Stimulated activated CD8-positive, alpha-beta memory T cell treated with anti-CD3 and anti-CD28 coated beads, Interleukin-4, amount 100 ng/mL, for 24 hours (primary cell): Measurements from ENCODE around the gene ZNF438.
A peak's percentile ranks its signal among the peaks of the same experiment; 100 is the strongest.
"Not testable (repeated sequence)": the region's sequence is repeated elsewhere in the genome, so short reads cannot be mapped to it uniquely, and the experiment has no call there.

Experiments used
- DNase-seq: peaks from one replicate; pipeline ENCODE4 v3.0.0-alpha.2; 2020; ENCODE audit warnings: low read depth

The ZNF438 gene, protein sequence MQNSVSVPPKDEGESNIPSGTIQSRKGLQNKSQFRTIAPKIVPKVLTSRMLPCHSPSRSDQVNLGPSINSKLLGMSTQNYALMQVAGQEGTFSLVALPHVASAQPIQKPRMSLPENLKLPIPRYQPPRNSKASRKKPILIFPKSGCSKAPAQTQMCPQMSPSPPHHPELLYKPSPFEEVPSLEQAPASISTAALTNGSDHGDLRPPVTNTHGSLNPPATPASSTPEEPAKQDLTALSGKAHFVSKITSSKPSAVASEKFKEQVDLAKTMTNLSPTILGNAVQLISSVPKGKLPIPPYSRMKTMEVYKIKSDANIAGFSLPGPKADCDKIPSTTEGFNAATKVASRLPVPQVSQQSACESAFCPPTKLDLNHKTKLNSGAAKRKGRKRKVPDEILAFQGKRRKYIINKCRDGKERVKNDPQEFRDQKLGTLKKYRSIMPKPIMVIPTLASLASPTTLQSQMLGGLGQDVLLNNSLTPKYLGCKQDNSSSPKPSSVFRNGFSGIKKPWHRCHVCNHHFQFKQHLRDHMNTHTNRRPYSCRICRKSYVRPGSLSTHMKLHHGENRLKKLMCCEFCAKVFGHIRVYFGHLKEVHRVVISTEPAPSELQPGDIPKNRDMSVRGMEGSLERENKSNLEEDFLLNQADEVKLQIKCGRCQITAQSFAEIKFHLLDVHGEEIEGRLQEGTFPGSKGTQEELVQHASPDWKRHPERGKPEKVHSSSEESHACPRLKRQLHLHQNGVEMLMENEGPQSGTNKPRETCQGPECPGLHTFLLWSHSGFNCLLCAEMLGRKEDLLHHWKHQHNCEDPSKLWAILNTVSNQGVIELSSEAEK

DNA sequence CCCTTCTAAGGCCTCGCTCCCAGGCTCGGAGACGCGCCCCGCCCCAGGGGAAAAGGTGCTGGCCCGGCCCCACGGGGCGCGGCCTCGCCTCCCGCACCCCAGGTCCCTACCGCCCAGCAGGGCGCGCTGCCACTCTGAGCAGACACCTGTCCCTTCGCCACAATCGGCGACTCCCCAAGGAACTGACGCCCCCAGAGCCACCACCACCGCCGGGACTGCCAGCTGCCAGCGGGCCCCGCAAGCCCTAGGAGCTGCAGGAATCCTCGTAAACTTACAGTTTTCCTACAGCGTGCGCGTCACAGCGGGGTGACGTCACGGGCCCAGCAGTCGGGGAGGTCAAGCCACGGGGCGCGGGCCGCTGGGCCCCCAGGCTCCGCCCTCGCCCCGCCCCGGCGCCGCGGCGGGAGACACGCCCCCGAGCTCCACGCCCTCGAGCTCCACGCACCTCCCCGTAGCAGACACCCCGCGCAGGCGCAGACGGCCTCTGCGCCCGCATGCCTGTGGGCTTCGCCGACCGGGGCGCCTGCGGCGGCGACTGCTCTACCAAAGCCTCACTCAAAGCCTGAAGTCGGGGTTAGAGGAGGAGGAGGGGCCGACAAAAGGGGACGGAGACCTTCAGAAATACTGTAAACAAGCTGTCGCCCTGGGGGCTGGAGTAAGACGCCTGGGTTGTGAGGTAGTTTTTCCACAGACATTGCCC is at the start of gene ZNF438:
TSS of gene ZNF438 (minus strand) at position 308 of the 700 bp plus-strand sequence. CDS start 154,831 bp downstream, outside the sequence.
- peak; percentile 90 for DNase-seq

DNA sequence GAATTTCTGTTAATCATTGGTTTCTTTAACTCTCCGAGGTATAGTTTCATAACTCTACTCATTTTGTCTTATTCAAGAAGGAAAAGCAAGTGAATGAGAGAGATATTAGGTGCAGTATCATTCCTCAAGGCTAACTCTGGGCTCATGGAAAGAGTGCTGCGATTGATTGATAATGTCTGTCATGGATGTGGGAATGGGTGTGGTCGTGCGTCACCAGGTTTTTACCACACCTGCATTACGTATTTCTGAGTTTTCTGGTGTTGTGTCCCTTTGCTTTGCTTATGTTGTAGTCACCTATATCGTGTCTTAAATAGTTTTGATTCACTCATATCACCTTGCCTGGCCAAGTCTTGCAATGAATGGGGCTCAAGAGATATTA is 44.9 kb upstream of the ZNF438 start:
- no peak for DNase-seq

DNA sequence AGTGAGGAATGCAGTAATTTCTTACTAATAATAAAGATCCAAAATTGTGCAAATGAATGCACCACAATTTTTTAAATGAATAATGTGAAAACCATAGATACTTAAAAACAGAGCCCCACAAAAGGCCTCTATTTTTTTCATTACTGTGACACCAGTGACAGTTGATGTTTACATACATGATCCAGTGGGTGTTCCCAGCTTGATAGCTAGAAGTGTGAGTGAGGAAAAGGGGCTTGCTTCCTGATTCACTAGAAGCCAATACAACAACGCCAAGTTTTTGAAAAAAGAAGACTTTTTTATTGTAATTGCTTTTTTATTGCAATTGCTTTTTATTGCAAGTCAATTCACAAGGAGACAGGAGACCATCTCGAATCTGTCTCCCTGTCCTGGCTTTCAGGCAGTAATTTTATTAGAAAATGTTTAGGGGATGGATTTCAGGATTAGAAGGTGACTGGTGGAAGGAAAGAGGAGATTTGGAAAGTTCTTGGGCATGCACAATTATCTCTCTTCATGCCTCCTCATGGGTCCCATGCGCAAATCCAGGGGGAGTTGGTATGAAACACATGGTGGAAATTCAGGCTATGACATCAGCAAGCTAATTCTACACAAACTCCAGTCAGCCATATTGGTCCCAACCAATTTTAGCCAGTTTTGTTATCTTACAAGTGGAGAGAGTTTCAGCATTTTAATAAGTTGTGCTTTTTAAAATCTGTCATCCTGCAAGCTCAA is 44.4 kb upstream of the ZNF438 start:
- no peak for DNase-seq

DNA sequence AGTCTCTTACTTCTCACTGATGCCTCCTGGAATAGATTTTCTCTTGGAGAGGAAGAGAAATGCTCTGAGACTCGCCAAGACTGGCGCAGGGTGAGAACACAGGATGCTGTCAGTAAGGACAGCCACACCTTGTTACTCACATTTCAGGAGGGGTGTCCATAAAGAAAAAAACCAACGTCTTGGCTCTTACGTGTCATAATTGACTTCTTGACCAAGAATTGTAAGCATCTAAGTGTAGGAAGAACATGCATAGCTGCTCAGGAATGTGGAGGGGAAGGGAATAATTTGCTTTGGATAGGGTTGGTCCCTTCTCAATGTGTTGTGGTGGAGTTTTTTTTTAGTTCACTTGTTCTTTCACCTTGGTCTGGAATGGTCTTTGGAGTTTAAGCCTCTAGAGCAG is 43.8 kb upstream of the ZNF438 start:
- no peak for DNase-seq

DNA sequence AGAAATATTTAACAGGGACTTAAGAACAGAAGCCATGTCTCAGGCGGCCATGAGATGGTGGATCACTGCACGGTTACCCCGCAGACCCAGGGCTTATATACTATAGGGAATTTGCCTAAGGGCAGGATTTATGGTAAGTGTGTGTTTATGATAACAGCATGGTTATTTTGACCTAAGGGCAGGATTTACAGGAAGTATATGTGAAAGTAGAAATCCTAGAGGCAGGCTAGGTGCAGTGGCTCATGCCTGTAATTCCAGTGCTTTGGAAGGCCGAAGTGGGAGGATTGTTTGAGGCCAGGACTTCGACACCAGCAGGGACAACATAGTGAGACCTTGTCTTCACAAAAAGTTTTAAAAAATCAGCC is 43.0 kb upstream of the ZNF438 start:
- DNase-seq, result no peak

DNA sequence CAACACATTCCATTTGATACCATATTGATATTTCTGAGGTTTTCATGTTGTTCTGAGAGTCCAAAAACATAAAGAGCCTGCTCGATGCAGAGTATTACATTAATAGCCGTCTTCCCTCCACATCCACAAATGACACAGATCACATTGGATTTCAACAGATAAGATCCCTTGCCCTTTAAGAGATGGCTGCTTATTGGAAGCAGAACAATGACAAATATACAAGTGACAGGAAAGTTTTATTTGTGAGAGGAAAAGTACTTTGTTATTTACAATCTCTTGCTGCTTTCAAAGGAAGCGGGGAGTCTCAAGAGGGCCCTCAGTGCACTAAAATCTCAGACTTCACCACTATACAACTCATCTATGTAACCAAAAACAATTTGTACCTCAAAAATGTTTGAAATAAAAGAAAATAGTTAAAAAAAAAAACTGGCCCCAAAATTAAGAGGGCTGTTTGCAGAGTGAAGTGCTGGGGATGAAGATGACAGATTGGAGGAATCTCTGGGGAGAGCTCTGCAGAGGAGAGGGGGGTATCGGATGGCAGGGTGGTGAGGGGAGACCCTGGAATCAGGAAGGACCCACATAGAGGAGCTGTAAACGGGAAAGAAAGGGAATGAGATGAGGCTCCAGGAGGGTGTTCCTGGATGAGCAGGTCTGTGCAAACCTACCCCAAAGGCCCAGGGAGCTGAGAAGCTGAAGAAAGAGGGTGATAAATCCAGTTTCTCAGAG is 42.5 kb upstream of the ZNF438 start:
- no peak for DNase-seq

DNA sequence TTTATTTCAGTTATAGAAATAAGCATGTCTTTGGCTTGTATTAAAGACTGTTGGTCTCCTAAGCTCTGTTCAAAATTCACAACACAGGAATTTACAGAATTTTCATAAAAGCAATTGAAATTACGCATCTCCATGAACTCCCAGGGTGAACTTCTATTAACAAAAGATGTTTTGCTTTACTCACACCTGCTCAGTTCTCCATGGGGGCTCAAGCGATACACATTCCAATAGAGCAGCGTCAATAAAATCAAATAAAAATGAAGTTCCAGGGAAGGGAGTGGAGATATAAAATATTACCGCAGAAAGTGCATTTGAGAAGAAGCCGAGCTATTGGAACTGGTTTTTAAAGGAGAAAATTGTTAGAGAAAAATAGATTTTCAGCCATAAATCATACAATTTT is 41.5 kb upstream of the ZNF438 start:
- DNase-seq, result no peak

DNA sequence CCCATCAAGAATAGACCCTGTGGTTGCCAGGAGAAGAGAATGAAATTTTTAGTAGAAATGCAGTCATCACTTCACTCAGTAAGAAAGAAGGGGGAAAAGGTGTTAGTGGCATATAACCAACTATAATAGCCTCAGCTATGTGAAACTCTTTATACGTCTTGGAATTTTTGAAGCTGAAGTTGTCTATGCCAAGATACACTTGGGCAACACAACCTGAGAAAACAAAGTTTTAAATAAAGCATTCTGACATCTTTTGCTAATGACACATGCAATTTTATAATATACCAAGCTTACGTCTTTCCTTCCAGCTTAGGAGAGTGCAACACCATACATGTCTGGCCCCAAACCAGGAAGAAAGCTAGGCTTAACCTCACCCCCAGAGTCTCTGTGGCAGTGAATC is 40.8 kb upstream of the ZNF438 start:
- DNase-seq, result no peak

DNA sequence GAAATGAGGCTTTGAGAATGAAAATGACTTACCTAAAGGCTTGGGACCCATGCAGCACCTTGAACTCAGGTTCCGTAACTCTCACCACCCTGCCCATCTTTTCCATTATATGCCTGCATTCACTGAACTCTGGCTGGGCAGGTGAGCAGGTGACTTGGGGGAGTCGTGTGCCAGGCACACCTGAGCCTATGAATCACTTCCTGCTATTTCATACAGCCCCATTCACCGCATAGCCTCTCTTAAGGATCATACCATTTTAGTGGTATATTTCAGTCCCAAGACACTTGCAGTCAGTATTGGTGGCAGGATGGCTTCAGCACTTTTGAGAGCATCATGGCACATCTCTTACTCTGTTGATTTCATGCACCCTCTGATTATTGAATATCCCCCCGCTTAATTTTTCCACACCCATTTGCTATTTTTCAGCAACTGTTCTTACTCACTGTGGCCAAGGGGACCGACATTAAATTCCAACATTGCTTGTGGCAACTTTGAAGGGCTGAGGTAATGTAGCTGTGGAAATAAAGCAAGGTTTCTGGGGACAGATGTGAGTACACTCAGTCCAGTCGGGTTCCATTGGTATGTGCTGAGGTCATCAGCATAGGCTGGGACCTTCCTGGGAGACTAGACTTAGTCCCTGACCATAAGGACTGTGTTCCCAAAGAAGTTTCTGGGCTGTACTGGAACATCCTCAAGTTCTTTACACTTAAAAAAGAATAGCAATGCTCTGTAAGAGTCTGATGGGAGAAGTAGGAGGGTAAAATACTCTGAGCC is 39.8 kb upstream of the ZNF438 start:
- no peak for DNase-seq

DNA sequence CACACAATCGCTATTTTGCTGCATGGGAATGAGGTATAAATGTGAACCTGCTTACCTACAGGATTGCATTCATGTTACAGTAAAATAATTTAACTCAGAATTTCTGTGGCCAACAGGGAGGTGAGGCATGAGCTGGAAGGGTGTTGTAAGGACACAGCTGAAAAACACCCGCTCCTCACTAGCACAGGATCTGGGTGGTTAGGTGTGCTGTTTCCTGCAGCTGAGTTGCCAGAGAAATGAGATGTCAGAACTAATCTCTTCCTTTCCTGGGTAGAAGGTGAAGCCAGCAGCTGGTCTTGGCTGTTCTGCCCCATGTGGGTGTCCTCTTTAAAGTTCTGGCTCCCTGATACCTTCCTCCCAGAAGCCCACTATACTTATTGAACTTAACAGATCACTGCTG is 39.0 kb upstream of the ZNF438 start:
- no peak for DNase-seq

DNA sequence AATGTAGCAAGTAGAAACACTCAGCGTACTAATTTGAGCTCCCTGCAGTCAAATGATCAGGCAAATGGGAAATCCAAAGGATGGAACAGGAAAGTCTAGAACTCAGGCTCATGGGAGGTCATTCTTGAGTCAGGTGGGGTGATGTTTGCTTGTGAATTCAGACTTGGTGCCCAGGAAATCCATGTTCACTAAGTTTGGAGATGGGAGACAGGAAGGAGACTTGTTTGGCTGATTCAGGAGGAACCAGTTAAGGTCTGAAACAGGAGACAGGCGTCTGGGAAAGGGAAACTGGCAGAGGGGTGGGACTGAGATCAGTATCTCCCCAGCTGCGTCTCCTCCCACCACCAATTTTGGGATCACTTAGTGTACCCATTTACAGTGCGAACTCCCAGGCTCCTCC is 38.4 kb upstream of the ZNF438 start:
- DNase-seq, result no peak

DNA sequence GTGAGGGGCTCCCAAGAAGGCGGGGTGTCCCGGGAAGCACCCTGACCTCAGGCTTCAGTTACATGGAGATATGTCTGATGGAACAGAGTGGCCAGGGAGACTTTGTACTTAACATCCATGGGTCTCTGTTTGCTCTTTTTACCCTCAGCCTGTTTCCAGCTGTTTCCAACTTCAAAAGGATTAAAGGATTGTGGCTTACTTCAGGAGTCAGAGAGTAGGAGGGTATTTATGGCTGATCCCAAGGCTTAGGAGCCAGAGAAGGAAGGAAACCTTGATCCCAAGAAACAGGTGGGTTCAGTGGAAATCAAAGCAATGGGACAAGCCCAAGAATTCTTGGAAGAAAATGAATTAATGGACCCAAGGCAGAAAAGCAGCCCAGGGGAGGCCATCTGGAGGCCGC is 37.7 kb upstream of the ZNF438 start:
- DNase-seq, result no peak

DNA sequence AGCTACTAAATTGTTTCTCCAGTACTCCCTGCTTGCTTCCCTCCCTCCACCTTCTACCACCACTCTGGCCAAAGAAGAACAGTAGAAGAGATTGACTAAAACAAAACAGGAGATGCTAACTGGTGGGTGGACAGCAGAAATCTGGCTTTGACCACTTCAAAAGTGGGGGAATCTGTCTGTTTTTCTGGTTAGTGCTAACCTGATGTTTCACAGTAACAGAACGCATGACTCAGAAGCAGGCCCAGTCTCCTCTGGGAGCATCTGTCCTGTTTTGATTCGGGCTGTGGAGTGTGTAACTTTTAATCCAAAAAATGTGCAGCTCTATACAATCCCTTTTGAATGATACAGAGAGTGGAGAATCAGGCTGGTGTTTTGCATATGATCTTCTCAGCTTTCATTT is 32.7 kb upstream of the ZNF438 start:
- DNase-seq, result no peak

DNA sequence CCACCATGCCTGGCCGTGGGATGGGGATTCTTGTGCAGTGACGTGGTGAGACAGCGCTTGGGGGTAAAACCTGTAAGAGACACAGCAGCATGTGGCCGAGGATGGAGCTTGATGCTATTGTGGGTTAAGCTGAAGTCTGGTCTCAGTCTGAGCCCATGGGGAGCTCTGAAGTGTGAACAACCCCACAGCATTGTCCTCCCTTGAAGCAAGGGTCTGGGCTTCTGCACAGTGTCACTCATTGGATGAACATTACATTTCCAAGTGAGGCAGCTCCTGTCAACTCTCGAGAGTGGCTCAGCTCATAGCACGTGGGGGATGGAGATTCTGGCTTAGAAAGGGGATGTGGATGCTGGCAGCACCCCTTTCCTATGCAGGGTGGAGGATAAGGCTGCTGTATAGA is 32.2 kb upstream of the ZNF438 start:
- no peak for DNase-seq

DNA sequence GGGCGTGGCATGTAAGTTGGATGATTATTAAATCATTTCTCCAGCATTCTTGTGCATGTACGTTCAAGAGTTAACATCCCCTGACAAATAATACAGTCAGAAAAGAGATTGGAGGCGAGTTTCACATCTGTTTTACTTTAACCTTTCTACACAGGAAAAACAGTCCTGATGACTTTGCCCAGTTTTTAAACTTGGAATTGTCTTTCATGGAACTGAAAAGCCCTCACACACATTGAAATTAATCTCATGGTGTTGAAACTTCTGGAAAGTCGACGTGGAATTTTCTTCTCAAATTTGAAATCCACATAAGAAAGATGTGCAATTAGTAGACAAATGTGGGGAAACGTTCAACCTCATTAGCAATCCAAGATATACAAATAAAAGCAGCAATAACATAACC is 31.2 kb upstream of the ZNF438 start:
- no peak for DNase-seq

DNA sequence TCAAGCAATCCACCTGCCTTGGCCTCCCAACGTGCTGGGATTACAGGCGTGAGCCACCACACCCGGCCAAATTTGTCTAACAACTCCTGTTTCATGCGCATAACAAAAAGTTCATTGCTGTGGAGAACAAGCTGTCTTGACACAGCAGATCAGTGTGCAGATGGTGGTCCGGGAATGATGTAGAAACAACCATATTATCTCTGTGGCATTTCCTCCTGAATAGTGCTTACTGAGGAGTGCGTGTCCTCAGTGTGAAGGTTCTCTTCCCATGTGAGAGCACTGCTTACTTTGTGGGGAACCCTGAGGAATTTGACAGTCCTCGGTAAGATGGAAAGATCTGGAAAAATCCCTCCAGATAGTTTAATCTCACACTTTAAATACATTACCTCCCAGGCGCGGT is 30.3 kb upstream of the ZNF438 start:
- DNase-seq, result no peak

DNA sequence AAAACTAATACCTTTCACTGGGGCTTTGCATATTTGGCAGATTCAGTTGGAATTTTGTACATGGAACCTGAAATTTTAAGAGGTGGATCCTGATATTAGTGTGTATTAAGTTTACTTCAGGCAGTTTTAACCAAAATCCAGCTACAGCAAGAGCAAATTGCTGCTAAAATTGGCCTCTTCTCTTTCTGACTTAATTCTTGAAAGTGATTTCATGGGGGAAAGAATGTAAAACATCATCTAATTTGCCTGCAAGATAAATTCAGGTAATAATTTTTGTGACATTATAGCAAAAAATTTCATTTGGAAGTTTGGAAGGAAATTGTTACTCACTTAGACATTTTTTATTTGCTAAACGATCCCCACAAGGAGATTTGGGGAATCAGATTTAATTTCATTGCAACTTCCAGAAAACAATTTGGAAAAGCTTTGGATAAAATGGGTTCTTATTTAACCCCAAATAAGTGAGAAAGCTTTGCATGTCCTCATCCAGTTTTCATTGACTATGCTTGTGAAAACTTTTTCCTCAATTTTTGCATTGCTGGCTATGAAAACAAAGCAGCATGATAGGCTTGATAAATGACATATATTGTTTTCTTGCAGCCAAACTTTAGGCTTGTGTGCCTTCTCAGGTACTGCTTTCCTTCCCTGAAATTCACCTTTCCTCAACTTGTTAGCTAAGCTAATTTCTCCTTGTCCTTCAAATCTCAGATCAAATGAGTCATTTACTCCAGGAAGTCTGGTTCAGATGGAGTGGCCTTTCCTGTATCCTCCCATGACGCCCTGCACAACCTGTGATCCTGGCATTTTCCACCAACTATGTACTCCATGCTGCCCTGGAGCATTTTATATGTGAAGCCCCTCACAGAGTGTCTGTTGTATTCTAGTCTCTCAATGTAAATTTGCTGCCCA is 27.4 kb upstream of the ZNF438 start:
- DNase-seq, result no peak

DNA sequence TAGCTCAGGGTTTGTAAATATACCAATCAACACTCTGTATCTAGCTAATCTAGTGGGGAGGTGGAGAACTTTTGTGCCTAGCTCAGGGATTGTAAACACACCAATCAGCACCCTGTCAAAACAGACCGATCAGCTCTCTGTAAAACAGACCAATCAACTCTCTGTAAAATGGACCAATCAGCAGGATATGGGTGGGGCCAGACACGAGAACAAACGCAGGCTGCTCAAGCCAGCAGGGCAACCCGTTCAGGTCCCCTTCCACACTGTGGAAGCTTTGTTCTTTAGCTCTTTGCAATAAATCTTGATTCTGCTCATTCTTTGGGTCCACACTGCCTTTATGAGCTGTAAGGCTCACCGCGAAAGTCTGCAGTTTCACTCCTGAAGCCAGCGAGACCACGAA is 25.0 kb upstream of the ZNF438 start:
- not testable (repeated sequence) for DNase-seq

DNA sequence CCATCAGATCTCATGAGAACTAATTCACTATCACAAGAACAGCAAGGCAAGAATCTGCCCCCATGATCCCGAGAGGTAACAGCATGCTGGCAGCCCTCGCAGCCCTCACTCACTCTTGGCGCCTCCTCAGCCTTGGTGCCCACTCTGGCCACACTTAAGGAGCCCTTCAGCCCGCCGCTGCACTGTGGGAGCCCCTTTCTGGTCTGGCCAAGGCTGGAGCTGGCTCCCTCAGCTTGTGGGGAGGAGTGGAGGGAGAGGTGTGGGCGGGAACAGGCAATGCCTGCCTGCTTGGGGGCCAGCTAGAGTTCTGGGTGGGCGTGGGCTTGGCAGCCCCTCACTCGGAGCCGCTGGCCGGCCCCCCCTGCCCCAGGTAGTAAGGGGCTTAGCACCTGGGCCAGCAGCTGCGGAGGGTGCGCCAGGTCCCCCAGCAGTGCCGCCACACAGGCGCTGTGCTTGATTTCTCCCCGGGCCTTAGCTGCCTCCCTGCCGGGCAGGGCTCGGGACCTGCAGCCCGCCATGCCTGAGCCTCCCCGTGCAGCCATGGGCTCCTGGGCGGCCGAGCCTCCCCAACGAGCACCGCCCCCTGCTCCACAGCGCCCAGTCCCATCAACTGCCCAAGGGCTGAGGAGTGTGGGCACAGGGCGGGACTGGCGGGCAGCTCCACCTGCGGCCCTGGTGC is 24.0 kb upstream of the ZNF438 start:
- no peak for DNase-seq
